HG03354 (cell line): ENCODE results near the gene NOTCH1.

ENCODE experiments used
- ATAC-seq: cut with Tn5 transposase; IDR thresholded peaks from one replicate; pipeline ENCODE4 v1.9.1; 2021; ENCODE audit warnings: mild to moderate bottlenecking; ENCODE audit not compliant: unreplicated experiment, poor library complexity, severe bottlenecking

NOTCH1 gene

GRCh38 chr9:136549010-136549980 is 3.4 kb upstream of the NOTCH1 start:
- ATAC-seq: no peak

GRCh38 chr9:136547508-136548215 is 1.8 kb upstream of the NOTCH1 start:
- no peak for ATAC-seq

DNA sequence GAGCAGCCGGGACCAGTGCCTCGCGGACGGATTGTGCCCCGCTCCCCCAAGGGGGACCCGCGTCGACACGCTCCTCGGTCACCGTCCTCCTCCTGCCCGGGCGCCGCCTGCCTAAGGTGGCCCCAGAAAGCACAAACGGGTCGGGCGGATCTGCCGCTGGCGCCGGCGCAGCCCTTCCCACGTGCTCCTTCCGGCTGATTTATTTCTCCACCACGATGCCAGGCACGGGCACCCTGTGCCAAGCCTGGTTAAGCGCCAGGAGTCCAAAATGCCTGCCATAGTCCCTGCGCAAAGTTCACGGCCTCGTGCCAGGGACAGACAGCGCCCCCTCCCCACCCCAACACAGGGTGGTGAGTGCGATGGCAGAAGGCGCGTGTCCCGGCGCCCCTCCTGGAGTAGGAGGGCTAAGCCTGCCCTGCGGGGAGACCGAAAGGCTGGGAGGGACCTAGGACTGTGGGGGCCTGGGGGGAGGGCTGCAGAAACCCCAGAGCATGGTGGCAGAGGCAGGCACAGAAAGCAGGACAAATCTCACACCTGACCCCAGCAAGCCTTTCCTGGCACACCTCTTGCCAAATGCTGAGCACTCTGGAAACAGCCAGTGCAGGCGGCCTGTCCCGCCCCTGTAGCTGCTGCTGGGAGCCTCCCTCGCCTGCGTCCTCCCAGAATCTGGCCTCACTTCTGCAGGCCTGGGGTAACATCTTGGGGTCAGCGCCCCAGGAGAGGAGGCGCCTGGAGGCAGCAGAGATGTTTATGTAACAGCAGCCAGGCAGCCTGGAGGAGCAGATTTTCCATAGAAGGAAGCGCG is 1.1 kb upstream of the NOTCH1 start:
- ATAC-seq: peak; percentile 16

DNA sequence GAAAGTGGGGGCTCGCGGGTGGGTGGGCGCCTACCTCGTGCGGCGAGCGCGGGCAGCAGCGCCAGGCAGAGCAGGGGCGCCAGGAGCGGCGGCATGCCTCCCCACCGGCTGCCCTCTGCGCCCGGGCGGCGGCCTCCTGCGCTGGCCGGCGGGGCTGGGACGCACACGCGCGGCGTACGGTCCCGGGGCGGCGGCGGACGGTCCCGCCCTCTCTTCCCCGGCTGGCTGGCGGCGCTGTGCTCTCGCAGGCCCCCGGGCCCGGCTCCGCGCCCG is 220 bp downstream of the NOTCH1 start:
- no peak for ATAC-seq

- ATAC-seq: peak; percentile 21
Measured at GRCh38 chr9:136544964-136545691, 720 bp downstream of the NOTCH1 start.

DNA sequence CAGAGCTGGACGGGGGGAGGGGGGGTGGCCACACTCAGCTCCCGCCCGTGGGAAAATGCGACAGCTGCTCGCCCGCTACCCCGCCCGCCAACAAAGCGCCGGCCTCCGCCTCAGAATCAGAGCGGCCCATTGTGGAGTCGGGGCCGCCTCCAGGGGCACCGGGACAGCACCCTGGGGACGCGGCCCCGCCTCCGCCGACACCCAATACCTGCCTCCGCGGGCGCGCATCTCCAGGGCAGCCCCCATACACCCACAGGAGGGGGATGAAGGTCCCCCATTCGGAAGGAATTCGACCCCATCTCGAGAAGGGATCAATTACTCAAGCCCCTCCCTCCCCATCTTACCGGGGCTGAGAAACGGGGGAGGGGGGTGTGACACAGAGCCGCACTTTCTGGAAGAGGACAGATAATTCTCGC is 1.3 kb downstream of the NOTCH1 start:
- no peak for ATAC-seq

GRCh38 chr9:136543830-136544547 is 1.9 kb downstream of the NOTCH1 start:
- ATAC-seq: no peak

DNA sequence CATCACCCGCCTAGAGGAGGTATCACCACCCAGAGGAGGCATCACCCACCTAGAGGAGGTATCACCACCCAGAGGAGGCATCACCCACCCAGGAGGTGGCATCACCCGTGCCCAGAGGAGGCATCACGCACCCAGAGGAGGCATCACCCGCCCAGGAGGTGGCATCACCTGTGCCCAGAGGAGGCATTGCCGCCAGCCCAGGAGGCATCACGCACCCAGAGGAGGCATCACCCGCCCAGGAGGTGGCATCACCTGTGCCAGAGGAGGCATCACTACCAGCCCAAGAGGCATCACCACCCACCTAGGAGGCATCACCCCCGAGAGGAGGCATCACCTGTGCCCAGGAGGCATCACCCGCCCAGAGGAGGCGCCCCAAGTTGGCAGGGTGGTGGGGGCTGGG is 2.6 kb downstream of the NOTCH1 start:
- ATAC-seq: no peak

- no peak for ATAC-seq
Measured at GRCh38 chr9:136542241-136543040, 3.4 kb downstream of the NOTCH1 start.

GRCh38 chr9:136541709-136542108 is 4.1 kb downstream of the NOTCH1 start:
- ATAC-seq: no peak

DNA sequence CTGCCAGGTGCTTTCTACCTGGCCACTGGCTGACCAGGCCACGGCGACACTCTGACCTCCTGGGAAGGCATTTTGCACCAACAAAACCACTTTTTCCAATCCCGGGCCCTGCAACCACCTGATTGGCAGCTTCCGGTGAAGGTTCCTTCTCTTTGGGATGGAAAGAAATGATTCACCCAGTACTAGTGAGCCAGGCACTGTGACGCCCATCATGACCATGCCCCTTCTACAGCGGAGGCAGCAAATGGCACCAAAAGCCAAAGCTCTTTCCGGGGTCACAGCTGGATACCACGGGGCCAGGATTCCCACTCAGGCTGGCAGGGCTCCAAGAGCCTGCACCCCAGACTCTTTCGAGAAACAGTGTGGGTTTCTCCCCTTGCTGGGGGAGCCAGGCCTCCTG is 4.7 kb downstream of the NOTCH1 start:
- no peak for ATAC-seq

DNA sequence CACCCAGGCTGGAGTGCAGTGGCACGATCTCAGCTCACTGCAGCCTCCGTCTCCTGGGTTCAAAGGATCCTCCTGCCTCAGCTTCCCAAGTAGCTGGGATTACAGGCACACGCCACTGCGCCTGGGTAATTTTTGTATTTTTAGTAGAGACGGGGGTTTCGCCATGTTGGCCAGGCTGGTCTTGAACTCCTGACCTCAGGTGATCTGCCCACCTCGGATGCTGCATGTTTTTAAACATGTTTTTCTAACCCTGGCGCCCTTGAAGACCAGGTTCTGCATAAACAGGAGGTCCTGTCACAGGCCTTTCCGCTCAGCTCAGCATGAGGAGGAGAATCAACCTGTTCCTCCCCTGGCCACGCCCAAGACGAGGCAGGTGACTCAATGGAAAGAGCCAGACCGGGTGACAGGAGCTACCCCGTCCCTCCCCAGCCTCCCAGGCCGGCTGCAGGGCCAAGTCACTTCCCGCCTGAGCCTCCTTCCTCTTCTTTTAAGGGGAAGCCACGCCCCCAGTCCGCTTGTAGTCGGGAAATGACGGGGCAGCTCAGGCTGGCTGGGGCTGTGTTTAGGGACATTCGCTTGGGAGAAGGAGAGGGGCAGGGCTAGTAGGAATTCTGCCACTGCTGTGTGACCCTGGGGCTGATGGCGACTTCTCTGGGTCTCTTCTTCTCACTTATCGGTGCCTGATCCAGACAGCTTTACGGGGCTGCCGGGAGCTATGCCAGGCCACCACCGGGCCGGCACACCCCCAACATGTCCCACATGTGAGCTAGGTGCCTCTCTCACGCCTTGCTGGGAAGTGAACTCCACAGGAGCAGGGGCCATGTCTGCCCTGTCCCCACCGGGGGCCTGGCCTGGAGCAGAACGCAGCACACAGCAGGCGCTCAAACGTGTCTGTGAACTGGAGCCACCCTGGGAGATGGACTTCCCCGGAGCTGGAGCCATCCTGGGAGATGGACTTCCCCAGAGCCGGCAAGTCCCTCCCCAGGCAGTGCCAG is 6.1 kb downstream of the NOTCH1 start:
- ATAC-seq: peak; percentile 55

DNA sequence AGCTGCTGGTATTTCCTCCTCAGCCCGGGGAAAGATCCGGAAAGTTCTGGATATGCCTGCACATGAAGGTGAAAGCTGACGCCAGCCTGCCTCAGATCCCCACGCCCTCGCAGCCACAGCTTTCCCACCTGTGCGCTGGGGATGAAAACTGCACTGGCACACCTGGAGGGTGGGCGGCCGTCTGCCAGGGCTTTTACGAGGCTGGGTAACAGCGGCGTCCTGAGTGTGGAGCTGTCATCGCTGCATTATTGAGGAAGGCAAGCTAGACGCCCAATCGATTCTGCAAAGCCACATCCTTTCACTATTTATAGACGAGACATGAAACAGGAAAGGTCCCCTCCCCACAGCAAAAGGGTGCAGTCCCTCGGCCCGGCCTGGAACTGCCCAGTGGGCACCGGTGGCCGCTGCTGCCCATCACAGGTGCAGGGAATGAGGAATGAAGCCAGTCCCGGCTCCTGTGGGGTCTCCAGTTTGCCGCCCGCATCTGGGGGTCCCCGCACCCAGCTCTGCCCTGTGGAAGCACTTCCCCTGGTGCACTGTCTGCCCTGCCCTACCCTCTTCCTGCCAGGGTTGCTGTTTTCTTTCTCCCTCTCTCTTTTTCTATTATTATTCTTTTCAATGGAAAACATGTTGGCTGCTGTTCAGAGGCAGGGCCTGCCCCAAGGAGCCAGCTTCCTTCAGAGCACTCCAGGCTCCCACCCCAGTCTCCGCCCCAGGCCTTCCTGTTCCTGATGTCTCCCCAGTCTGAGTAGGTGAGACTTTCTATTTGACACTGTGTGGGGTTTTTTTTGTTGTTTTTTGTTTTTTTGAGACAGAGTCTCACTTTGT is 7.0 kb downstream of the NOTCH1 start:
- ATAC-seq: peak; percentile 40

GRCh38 chr9:136537896-136538598 is 7.8 kb downstream of the NOTCH1 start:
- ATAC-seq: no peak

GRCh38 chr9:136537411-136537810 is 8.4 kb downstream of the NOTCH1 start:
- no peak for ATAC-seq

- no peak for ATAC-seq
Measured at GRCh38 chr9:136536721-136537241, 9.1 kb downstream of the NOTCH1 start.
